BLaER1 treated with 17β-estradiol and CSF1 and Interleukin-3, amounts not matched to agents 10 nM and 100 nM (cell line): ENCODE measurements around the gene FAS.
"Not testable (repeated sequence)": the region's sequence is repeated elsewhere in the genome, so short reads cannot be mapped to it uniquely, and the experiment has no call there.

Experiments used
- H3K27ac ChIP-seq, 11 experiments: shearing (Covaris generic); formaldehyde crosslinking; 2 replicates each; pipeline ENCODE4 v1.8.1; 2022
- H3K27me3 ChIP-seq, 11 experiments: shearing (Covaris generic); formaldehyde crosslinking; 2 replicates each; pipeline ENCODE4 v1.8.1; 2022
- H3K36me3 ChIP-seq, 11 experiments: shearing (Covaris generic); formaldehyde crosslinking; 2 replicates each; pipeline ENCODE4 v1.8.1; 2022
- H3K4me1 ChIP-seq, 10 experiments: shearing (Covaris generic); formaldehyde crosslinking; 2 replicates each; pipeline ENCODE4 v1.8.1; 2022
- H3K4me2 ChIP-seq, 11 experiments: shearing (Covaris generic); formaldehyde crosslinking; 2 replicates each; pipeline ENCODE4 v1.8.1; 2022
- H3K4me3 ChIP-seq, 10 experiments: shearing (Covaris generic); formaldehyde crosslinking; 2 replicates each; pipeline ENCODE4 v1.8.1; 2022
- H3K9ac ChIP-seq, 11 experiments: shearing (Covaris generic); formaldehyde crosslinking; 2 replicates each; pipeline ENCODE4 v1.8.1; 2022
- H3K9me3 ChIP-seq, 11 experiments: shearing (Covaris generic); formaldehyde crosslinking; replicated peaks in 1 of 11; 2 replicates each; pipeline ENCODE4 v1.8.1; 2022
- H4K20me1 ChIP-seq, 11 experiments: shearing (Covaris generic); formaldehyde crosslinking; 2 replicates each; pipeline ENCODE4 v1.8.1; 2022
- Cebpa-rat ChIP-seq, 11 experiments: shearing (Covaris generic); IDR thresholded peaks; 2 replicates each; pipeline ENCODE4 v1.8.1; 2022

FAS gene

DNA sequence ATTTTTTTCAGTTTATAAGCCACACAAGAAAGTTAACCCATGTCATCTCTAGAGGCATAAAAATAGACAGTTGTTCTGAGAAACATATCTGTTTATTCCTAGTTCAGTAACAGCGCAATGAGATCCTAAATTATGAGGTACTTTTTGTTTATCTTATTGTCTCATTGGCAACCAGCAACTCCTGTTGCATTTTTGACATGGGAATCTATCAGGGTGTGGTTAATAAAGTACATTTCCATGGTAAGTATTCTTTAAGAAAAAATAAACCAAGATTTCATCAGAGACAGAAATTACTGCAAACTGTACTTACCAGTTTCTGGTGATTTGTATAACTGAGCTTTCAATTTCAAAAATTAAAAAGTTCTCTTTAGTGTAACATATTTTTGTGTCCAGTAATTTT is 9.0 kb downstream of the FAS start:
- no peak overlapping the region for H3K4me3 ChIP-seq
- no peak overlapping the region for H3K27ac ChIP-seq
- TF ChIP-seq Cebpa-rat (IDR thresholded peaks at IDR 0.05): no peak
- H3K4me1 ChIP-seq: peaks cover 0 to 28% (median 0%) of the 10 kb centered on the region in 10 experiments; a peak in 7 of 20 replicates
- H3K4me2 ChIP-seq: no peak overlapping the region
- H3K9ac ChIP-seq: no peak overlapping the region
- no peaks in the 10 kb centered on the region for H3K27me3 ChIP-seq
- H3K9me3 ChIP-seq: no peaks in the 10 kb centered on the region
- peaks cover 0 to 83% (median 0%) of the 10 kb centered on the region in 11 experiments; a peak in 6 of 22 replicates for H4K20me1 ChIP-seq
- peaks cover 0 to 53% (median 0%) of the 10 kb centered on the region in 11 experiments; a peak in 8 of 22 replicates for H3K36me3 ChIP-seq

DNA sequence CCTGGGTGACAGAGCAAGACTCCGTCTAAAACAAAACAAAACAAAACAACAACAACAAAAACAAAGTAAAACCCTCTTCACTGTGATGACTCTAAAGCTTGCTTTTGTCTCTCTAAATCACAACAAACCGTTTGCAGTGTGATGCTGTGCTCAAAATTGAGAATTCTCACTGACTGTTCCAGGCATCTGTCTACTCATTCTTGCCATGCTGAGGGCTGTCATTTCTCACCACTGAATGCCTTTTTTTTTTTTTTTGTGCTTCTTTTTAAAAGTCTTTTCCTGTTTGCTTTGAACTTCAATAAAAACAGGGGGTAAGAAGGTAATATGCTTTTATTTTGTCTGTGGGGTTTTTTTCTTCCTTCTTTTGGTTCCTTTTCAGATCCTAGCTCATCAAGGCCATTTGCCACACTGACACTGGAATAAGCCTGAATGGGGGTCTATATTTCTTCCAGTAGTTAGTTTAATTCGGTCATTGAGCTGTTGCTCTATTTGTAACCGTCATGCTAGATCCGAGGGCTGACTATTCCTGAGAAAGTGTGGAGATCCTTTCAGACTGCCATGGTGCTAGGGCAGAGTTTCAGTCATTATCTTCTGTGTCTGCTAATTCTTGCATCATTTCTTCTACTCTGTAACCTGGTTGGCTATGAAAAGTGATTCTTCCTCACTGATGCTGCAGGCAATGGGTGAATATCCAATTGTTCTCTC is 10.6 kb downstream of the FAS start:
- H4K20me1 ChIP-seq: peaks cover 0 to 79% (median 0%) of the 10 kb centered on the region in 11 experiments; a peak in 5 of 22 replicates
- no peak for TF ChIP-seq Cebpa-rat (IDR thresholded peaks at IDR 0.05)
- peaks cover 0 to 64% (median 0%) of the 10 kb centered on the region in 11 experiments; a peak in 8 of 22 replicates for H3K36me3 ChIP-seq
- H3K9ac ChIP-seq: no peak overlapping the region
- no peaks in the 10 kb centered on the region for H3K9me3 ChIP-seq
- H3K4me1 ChIP-seq: peaks cover 0 to 16% (median 0%) of the 10 kb centered on the region in 10 experiments; a peak in 7 of 20 replicates
- H3K27me3 ChIP-seq: no peaks in the 10 kb centered on the region
- no peak overlapping the region for H3K4me2 ChIP-seq
- no peak overlapping the region for H3K27ac ChIP-seq
- no peak overlapping the region for H3K4me3 ChIP-seq

DNA sequence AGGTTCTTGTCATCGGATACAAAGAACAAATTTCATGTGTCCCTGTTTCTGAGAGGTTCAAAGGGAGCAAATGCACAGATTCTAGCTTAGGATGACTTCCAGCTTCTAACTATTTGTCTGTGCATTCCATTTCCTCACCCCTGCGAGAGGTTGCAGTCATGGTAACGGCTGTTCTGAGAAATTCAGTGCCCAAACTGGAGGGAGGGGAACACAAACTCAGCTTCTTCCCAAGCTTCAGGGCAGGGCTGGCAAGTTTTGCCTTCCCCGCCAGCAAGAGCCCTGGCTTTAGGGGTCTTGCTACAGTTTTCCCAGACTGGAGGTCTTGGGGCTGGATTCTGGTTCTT is 11.1 kb downstream of the FAS start:
- H3K4me3 ChIP-seq: no peak overlapping the region
- peaks cover 0 to 69% (median 0%) of the 10 kb centered on the region in 11 experiments; a peak in 8 of 22 replicates for H3K36me3 ChIP-seq
- no peaks in the 10 kb centered on the region for H3K9me3 ChIP-seq
- peaks cover 0 to 78% (median 0%) of the 10 kb centered on the region in 11 experiments; a peak in 5 of 22 replicates for H4K20me1 ChIP-seq
- peaks cover 0 to 11% (median 0%) of the 10 kb centered on the region in 10 experiments; a peak in 7 of 20 replicates for H3K4me1 ChIP-seq
- no peak overlapping the region for H3K4me2 ChIP-seq
- TF ChIP-seq Cebpa-rat (IDR thresholded peaks at IDR 0.05): no peak
- H3K27me3 ChIP-seq: no peaks in the 10 kb centered on the region
- no peak overlapping the region for H3K27ac ChIP-seq
- H3K9ac ChIP-seq: no peak overlapping the region

DNA sequence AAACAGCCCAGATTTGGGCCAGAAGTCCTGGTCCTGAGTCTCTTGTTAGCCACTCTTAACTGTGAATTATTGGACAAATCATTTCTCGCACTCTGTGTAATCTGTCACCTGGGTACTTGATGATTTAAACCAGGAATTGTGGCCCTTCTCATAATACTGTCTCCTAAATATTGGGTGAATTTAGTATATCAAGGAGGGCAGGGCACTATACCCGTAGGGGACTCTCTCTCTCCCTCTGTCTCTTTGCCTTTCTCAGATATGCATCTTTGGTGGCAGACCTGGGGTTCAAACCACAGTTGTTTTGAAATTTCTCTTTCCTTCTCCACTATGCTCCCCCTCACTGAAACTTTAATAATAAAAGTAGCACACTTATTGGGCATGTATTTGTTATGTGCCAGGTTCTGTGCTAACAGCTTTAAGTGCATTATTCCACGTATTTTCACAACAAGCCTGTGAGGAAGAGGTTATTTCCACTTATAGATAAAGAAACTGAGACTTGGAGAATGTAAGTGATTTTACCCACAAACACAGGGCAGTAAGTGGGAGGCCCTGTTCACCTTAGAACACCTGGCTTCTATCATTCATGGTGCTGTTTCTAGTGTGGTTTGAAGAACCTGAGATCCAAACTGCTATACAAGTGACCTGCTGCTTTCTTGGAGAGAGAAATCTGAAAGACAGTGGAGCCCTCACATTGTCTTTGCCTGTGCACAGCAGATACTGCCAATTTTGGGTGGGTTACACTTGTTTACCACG is 11.8 kb downstream of the FAS start:
- H3K9ac ChIP-seq: no peak overlapping the region
- H3K4me3 ChIP-seq: no peak overlapping the region
- no peak overlapping the region for H3K4me2 ChIP-seq
- no peak for TF ChIP-seq Cebpa-rat (IDR thresholded peaks at IDR 0.05)
- H3K27ac ChIP-seq: no peak overlapping the region
- peaks cover 0 to 9% (median 0%) of the 10 kb centered on the region in 10 experiments; a peak in 2 of 20 replicates for H3K4me1 ChIP-seq
- no peaks in the 10 kb centered on the region for H3K9me3 ChIP-seq
- peaks cover 0 to 77% (median 0%) of the 10 kb centered on the region in 11 experiments; a peak in 5 of 22 replicates for H4K20me1 ChIP-seq
- no peaks in the 10 kb centered on the region for H3K27me3 ChIP-seq
- peaks cover 0 to 75% (median 0%) of the 10 kb centered on the region in 11 experiments; a peak in 8 of 22 replicates for H3K36me3 ChIP-seq

DNA sequence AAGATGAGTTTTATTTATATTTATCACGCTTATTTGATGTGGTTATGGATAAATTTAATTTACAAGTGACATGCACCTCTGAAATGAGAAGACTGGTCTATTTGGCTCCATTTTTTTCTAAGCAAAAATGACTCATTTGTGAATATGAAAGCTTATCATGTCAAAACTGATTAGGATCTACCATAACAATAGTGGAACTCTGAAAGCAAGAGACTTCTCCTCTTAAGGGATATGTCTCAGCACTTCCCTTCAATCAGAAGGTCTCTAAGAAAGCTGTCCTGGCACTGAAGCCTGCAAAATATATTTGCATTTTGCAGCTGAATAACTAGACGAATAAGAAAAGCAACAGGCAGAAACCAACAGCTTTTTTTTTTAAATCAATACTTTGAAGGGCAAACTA is 12.7 kb downstream of the FAS start:
- TF ChIP-seq Cebpa-rat (IDR thresholded peaks at IDR 0.05): no peak
- H3K36me3 ChIP-seq: peaks cover 0 to 77% (median 0%) of the 10 kb centered on the region in 11 experiments; a peak in 8 of 22 replicates
- H3K27ac ChIP-seq: no peak overlapping the region
- H4K20me1 ChIP-seq: peaks cover 0 to 77% (median 0%) of the 10 kb centered on the region in 11 experiments; a peak in 6 of 22 replicates
- no peak overlapping the region for H3K9ac ChIP-seq
- peaks cover 0 to 9% (median 0%) of the 10 kb centered on the region in 10 experiments; a peak in 2 of 20 replicates for H3K4me1 ChIP-seq
- no peaks in the 10 kb centered on the region for H3K9me3 ChIP-seq
- H3K4me2 ChIP-seq: no peak overlapping the region
- no peak overlapping the region for H3K4me3 ChIP-seq
- no peaks in the 10 kb centered on the region for H3K27me3 ChIP-seq

DNA sequence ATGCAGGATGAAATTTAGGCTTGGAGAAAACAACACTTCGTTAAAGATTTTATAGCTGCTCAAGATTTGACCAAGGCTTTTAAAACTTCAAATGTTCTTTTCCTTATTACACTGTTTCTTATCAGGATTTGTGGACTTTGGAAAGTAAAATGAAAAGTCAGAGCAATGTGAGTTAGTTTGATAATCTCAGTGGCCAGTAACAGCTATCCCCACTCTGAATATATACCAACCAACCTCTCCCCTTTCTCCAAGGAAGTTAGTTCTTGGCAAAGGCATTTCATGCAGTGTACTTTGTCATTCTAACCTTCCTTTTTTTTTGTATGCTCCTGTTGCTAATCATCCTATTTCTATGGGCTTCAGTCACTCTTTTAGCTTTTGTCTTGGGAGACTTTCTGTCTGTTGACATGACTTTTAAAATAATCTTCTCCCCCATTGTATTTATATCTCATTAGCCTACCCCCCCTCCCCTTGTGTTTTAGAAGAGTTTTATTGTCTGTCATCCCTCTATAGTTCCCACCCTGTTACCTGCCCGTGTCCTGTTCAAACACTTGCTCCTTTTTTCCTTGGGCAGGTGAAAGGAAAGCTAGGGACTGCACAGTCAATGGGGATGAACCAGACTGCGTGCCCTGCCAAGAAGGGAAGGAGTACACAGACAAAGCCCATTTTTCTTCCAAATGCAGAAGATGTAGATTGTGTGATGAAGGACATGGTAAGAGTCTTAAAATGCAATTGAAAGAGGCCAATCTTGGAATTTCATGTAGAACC is 16.7 kb downstream of the FAS start:
- H3K36me3 ChIP-seq: peaks cover 0 to 97% (median 0%) of the 10 kb centered on the region in 11 experiments; a peak in 10 of 22 replicates
- TF ChIP-seq Cebpa-rat (IDR thresholded peaks at IDR 0.05): no peak
- H3K9me3 ChIP-seq: no peaks in the 10 kb centered on the region
- H3K27me3 ChIP-seq: no peaks in the 10 kb centered on the region
- no peak overlapping the region for H3K4me3 ChIP-seq
- no peak overlapping the region for H3K9ac ChIP-seq
- no peaks in the 10 kb centered on the region for H3K4me1 ChIP-seq
- H3K27ac ChIP-seq: no peak overlapping the region
- H4K20me1 ChIP-seq: peaks cover 0 to 50% (median 0%) of the 10 kb centered on the region in 11 experiments; a peak in 5 of 22 replicates
- no peak overlapping the region for H3K4me2 ChIP-seq

DNA sequence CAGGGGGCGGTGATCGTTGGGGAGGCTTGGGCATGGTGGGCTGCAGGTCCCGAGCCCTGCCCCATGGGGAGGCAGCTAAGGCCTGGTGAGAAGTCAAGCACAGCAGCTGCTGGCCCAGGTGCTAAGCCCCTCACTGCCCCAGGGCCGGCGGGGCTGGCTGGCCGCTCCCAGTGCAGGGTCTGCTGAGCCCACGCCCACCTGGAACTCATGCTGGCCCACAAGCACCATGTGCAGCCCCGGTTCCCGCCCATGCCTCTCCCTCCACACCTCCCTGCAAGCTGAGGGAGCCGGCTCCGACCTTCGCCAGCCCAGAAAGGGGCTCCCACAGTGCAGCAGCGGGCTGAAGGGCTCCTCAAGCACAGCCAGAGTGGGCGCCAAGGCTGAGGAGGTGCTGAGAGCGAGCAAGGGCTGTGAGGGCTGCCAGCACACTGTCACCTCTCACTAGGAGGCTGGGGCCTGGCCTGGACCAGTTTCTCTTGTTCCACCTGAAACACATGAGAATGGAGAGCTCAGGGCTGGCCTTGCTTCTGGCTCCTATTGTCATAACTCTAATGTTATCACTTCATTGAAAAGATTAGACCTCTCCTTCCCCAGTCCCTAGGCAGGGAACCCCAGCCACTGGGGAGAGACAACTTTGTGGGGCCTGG is 28.2 kb downstream of the FAS start:
- not testable (repeated sequence) for H3K4me1 ChIP-seq, H3K27me3 ChIP-seq, H4K20me1 ChIP-seq, H3K4me3 ChIP-seq, H3K27ac ChIP-seq, H3K4me2 ChIP-seq, H3K9ac ChIP-seq
- H3K9me3 ChIP-seq: peaks cover 37 to 45% (median 42%) of the 10 kb centered on the region in 11 experiments
- peaks cover 0 to 98% (median 14%) of the 10 kb centered on the region in 11 experiments; a peak in 13 of 22 replicates for H3K36me3 ChIP-seq

DNA sequence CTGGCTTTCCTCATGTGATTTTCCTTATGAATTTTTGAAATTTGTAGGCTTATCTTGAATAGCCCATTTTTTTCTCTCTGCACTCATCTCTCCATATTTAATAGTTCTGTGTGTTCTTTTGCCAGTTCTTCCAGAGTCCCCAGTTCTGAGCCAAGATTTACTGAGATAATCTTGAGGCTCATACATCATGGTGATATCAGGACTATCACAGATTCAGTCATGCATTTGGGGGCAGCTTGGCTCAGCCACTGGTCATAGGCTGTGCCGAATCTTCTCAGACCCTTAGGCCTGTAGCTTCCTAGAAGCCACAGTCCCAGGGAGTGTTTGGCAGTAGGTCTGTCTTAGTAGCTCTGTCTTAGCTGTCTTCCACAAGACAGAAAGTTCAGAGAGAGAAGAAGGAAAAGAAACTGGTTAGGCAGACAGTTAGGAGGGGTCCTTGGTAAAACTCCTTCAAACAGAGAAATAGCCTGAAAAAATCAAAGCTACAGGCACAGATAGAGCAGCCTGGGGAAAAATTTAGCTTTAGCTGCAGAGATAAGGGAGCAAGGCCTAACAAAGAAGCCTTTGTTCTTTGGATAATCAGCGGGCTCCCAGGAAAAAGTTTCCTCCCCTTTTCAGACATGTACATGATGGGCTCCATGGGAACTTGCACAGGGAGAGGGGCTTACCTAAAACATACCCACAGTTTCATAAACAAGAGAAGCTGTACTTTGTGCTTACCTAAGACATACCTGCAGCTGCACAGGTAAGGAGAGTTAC is 29.1 kb downstream of the FAS start:
- H3K36me3 ChIP-seq: peaks cover 0 to 98% (median 14%) of the 10 kb centered on the region in 11 experiments; a peak in 13 of 22 replicates
- H3K4me2 ChIP-seq: no peak overlapping the region

DNA sequence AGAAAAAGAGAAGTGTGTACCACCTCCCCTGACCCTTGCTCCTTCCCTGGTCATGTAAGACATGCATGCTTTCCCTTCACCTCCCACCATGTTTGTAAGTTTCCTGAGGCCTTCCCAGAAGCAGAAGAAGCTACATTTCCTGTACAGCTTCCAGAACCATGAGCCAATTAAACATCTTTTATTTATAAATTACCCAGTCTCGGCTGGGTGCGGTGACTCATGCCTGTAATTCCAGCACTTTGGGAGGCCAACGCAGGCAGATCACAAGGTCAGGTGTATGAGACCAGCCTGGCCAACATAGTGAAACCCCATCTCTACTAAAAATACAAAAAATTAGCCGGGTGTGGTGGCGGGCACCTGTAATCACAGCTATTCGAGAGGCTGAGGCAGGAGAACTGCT is 30.9 kb downstream of the FAS start:
- H3K4me3 ChIP-seq, H4K20me1 ChIP-seq, H3K4me2 ChIP-seq, H3K27ac ChIP-seq, H3K4me1 ChIP-seq, H3K9ac ChIP-seq, H3K27me3 ChIP-seq: not testable (repeated sequence)
- peaks cover 0 to 96% (median 14%) of the 10 kb centered on the region in 11 experiments; a peak in 13 of 22 replicates for H3K36me3 ChIP-seq
- peaks cover 37 to 45% (median 41%) of the 10 kb centered on the region in 11 experiments for H3K9me3 ChIP-seq

More for the DNA sequence above, 29.1 kb downstream of the FAS start:
- TF ChIP-seq Cebpa-rat (IDR thresholded peaks at IDR 0.05): no peak
- Histone ChIP-seq H3K9ac (no peak overlapping the region), H3K27me3 (no peaks in the 10 kb centered on the region), H3K4me1 (no peaks in the 10 kb centered on the region), H3K4me3 (no peak overlapping the region; a peak in 1 of 20 replicates), H4K20me1 (no peaks in the 10 kb centered on the region), H3K27ac (no peak overlapping the region), H3K9me3 (peaks cover 37 to 45% (median 42%) of the 10 kb centered on the region in 11 experiments)
